DMS53 treated with DMSO at 0.1 percent for 48 hours (cell line): ENCODE results near the gene AIFM2.

Experiments
- DNase-seq: peaks from one replicate; lab custom pipeline; 2025; ENCODE audit not compliant: unreplicated experiment; lab: John Stamatoyannopoulos, UW

AIFM2 gene

GRCh38 chr10:70146489-70147258 lies 14.0 kb upstream of the AIFM2 start, which contains the start of gene TYSND1:
Gene TYSND1 (minus strand): TSS chr10:70146700. CDS start chr10:70146586, 114 bp downstream.
- peak; percentile 97 for DNase-seq

- peak; percentile 47 for DNase-seq
Measured at GRCh38 chr10:70145666-70146488, 13.3 kb upstream of the AIFM2 start.

GRCh38 chr10:70145166-70145665 lies 12.6 kb upstream of the AIFM2 start:
- DNase-seq, result no peak

GRCh38 chr10:70144372-70145110 lies 11.9 kb upstream of the AIFM2 start:
- no peak for DNase-seq

DNA sequence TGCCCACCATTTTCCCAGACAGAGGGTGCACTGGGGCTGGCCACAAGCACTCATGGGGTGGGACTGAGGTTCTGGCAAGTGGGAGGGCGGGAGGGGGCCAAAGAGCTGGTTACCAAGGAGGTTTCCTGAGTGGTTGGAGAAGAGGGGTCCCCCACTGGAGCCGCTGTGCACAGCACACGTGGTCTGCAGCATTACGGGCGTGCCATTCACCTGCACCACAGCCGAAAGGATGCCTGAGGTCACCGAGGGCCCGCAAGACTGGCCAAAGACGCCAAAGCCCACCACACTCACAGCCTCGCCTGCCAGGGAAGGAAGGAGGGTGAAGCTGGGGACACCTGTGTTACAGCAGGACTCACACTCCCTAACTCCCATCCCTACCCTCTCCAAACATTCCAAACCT lies 9.9 kb upstream of the AIFM2 start:
- no peak for DNase-seq

DNA sequence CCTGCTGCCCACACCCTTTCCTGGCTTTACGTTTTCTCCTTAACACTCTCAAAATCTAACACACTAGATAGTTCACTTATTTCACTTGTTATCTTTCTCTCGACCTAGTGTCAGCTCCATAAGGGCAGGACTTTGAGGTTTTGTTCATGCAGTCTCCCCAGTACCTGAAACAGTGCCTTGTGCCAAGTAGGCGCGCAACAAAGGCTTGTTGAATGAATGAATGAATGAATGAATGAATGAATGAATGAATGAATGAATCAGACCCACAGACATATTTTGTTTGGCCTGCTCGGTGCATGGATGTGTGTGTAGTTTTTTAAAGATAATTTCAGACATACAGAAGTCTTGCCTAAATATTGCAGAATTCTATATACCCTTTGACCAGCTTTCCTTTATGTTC lies 7.7 kb upstream of the AIFM2 start:
- DNase-seq, result no peak

- no peak for DNase-seq
Measured at GRCh38 chr10:70139997-70140250, 7.3 kb upstream of the AIFM2 start.

DNA sequence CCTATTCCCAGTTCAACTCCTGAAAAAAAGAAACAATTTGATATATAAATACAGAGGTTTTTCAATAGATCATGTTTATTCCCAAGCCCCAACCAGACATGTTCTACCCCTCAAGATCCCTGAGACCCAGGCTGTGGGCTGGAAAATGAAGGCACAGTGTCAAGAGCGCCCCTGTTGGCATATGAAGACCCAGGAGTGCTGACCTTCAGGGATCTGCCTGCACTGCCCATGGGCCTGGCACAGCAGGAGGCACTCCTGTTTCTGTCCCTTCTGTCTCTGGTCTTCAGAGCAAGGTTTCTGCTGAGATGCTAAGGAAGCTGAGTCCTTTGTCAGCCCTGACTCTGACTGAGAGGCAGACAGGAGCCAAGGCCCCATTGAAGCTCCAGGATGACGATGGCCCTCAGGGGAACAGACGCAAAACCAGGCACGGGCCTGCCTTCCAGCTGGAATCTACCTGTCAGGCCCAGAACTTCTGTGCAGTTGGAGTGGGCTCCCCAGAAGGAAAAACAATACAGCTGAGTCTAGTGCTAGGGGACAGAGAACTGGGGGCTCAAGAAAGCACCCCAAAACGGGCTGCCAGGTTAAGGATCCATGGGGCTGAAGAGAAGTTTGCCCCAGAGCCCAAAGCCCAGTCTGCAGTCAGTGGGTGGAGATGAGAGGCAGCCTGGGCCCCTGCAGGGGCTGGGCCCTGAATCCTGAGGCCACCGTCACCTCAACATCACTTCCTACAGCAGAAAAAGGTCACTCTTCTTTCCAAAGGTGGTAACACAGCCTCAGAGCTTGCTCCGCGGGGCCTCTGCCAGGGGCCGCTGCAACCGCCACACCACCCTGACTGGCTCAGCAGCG lies 6.7 kb upstream of the AIFM2 start:
- no peak for DNase-seq

DNA sequence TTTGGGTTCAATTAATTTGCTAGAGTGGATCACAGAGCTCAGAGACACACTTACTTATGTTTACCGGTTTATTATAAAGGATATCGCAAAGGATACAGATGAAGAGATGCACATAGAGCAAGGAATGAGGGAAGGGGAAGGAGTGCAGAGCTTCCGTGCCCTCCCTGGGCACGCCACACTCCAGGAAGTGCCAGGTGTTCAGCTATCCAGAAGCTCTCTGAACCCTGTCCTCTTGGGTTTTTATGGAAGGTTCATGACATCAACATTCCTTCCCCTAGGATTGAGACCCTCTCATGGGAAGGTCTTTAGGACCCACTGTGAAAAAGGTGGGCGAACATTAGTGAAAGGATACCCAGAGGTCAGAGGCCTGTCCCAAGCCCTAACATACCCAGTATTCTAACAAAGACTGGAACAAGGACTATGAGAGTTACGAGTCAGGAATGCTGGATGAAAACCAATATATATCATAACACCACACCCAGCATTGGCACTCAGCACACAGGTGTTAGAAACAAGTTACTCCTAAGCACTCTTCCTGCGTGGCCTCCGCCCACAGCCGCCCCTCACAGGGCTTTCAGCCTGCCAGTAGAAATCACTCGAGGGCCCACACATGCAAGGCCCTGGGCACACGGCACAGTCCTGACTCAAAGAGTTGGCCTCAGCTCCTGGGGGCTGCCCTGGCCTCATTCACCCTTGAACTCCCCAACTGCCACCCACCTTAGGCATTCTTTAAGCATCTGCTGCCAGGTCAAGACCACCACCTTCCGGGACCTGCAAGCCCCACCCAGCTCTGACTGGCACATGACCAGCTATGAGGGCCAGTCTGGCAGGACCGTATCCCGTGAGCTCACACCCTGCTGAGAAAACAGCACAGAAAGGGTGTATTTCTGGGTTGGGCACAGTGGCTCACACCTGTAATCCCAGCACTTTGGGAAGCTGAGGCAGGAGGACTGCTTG lies 5.6 kb upstream of the AIFM2 start:
- DNase-seq, result no peak

GRCh38 chr10:70137135-70137534 lies 4.5 kb upstream of the AIFM2 start:
- DNase-seq, result no peak

- no peak for DNase-seq
Measured at GRCh38 chr10:70135684-70136083, 3.1 kb upstream of the AIFM2 start.

- DNase-seq, result no peak
Measured at GRCh38 chr10:70135046-70135445, 2.4 kb upstream of the AIFM2 start.

DNA sequence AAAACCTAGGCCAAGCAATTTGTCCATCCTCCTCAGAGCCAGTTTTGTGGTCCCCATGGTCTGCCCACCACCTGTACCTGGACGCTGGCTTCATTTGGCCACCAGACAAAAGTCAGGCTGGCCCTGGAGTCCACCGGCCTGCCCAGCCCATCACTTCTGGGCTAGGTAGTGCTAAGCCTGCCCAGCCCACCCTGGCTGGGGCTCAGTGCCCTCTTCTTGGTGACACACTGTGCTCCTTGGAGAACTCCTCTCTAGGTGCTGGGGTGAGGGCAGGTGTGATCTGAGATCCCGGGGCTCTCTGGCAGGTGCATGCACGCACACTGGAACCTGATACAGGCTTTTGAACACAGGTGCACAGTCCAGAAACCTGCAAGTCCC lies 1.1 kb downstream of the AIFM2 start:
- DNase-seq, result peak; percentile 25

DNA sequence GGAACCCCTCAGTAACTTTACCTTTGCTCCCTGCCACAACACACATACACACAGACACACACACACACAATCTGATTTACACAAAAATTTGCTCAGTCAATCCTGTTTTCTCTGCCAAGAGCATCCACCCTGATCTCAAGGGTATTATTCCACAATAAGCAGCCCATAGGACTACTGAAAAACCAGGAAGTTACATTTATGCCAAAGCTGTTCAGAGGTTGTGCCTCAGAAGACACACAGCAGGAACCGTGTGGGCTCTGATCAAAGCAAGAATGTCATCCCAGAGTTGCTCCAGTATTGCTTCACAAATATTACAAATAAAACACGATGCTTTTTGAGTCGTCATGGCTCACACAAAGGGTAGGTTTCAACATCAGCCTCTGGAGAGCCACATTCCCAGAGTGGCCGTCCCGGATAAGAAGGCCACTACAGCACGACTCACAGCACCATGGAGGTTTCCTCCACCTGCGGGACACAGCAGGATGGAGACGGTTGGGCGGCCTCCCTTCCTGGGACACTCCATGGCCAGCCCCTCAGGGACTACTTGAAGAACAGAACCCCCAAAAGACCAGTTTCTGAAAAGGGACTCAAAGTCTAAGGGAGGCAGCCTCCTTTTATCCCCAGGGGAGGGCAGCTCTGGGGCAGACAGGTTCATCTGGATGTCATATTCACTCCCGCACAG lies 1.6 kb downstream of the AIFM2 start:
- peak; percentile 5 for DNase-seq

- no peak for DNase-seq
Measured at GRCh38 chr10:70126700-70127395, 5.8 kb downstream of the AIFM2 start.

DNA sequence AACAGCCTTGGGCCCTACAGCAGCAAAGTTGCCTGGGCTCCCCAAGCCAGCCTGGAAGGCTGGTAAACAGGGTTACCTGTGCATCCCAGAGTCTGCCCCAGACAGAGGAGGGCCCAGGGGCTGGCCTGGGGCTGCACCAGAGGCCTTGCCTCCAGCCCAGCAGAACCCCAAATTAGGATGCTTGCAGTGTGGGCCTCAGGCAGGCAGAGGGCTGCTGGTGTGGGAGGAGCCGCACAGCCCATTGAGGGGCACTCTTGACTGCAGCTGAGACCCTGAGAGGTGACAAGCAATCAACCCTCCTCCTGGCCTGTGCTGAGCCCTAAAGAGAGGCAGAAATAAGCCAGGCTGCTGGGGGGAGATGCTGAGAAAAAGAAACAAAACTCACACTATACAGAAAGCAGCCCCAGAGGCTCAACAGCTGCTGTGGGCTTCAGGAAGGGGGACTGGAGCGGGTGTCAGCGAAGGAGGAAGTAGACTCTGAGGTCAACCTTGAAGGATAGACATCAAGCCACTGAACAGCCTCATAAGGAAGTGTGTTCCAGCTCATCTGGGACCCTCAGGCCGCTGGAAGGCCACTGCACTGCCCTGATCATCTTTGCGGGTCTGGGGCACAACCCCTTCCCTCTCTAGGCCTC lies 6.6 kb downstream of the AIFM2 start:
- DNase-seq, result no peak

DNA sequence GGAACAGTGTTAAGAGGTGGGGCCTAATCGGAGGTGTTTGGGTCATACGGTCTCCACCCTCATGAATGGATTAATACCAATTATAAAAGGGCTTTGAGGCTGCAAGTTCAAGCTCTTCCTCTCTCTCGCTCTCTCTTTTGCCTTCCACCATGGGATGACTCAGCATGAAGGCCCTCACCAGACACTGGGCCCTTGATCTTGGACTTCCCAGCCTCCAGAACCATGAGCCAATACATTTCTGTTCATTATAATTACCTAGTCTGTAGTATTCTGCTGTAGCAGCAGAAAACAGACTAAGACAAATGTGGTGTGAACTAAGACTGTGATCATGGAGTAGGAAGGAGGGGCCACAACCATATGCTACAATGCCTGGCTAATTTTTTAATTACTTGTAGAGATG lies 7.7 kb downstream of the AIFM2 start:
- DNase-seq, result no peak

DNA sequence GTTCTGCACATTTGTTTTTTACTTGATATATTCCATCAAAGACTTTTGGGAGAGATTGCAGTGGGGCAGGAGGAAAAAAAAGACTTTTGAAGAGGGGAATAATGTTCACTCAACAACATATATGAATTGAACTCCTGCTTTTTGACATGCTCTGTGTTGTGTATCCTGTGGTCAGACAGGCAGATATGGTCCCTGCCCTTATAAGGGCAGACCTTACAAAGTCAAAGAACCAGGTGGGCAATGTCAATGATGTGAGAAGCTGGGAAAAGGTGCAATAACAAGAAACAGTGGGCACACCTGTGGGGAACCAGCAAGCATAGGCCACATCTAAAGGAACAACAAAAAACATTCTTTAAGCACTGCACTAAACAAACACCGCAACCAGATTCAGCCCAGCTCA lies 8.2 kb downstream of the AIFM2 start:
- DNase-seq, result no peak
